Liver (tissue), 9 donors: ENCODE data around the gene KRT17. TPM values are rescaled to one million over a fixed set of nuclear protein-coding genes. Genes with fewer than 3 reads are reported as not detected.
"Not testable (repeated sequence)": the region's sequence is repeated elsewhere in the genome, so short reads cannot be mapped to it uniquely, and the experiment has no call there.

Source experiments
- DNase-seq: peaks from one replicate; pipeline ENCODE4 v3.0.0-alpha.2; 2017; ENCODE audit warnings: low spot score
- H3K27ac ChIP-seq, 2 donors: one replicate each; pipeline ENCODE4 v1.7.0; 2013; ENCODE audit warnings: inconsistent platforms in 2 of 2, low read length in 2 of 2, control low read depth in 1 of 2, low read depth in 1 of 2, mild to moderate bottlenecking in 1 of 2
- H3K27me3 ChIP-seq, 4 donors: one replicate each; pipeline versions ENCODE4 v1.6.1 to v1.7.0; 2013; ENCODE audit warnings: low read length in 3 of 4, inconsistent platforms in 1 of 4, mild to moderate bottlenecking in 1 of 4, moderate library complexity in 1 of 4; ENCODE audit not compliant: control insufficient read depth in 4 of 4, insufficient read depth in 4 of 4
- H3K36me3 ChIP-seq, 4 donors: one replicate each; pipeline versions ENCODE4 v1.6.1 to v1.7.0; 2013; ENCODE audit warnings: low read length in 3 of 4, mild to moderate bottlenecking in 3 of 4, low read depth in 1 of 4, moderate library complexity in 1 of 4; ENCODE audit not compliant: control insufficient read depth in 4 of 4, insufficient read depth in 3 of 4
- H3K4me1 ChIP-seq, 4 donors: one replicate each; pipeline versions ENCODE4 v1.6.1 to v1.7.0; 2013; ENCODE audit warnings: low read length in 3 of 4, mild to moderate bottlenecking in 3 of 4, moderate library complexity in 1 of 4; ENCODE audit not compliant: control insufficient read depth in 4 of 4, insufficient read depth in 4 of 4
- H3K4me3 ChIP-seq, 3 donors: one replicate each; pipeline versions ENCODE4 v1.6.1 to v1.7.0; 2013; ENCODE audit warnings: low read length in 3 of 3, control low read depth in 1 of 3, low read depth in 1 of 3, mild to moderate bottlenecking in 1 of 3
- H3K9ac ChIP-seq, 2 donors: one replicate each; pipeline ENCODE4 v1.7.0; 2013; ENCODE audit warnings: low read length in 2 of 2, mild to moderate bottlenecking in 2 of 2, moderate library complexity in 2 of 2, control low read depth in 1 of 2, low read depth in 1 of 2
- H3K9me3 ChIP-seq, 4 donors: one replicate each; pipeline versions ENCODE4 v1.6.1 to v1.7.0; 2013; ENCODE audit warnings: low read length in 3 of 4; ENCODE audit not compliant: control insufficient read depth in 4 of 4
- JUND ChIP-seq, 2 donors: IDR thresholded peaks; 2 replicates each; pipeline ENCODE4 v1.6.1; 2016; ENCODE audit warnings: antibody characterized with exemption in 2 of 2
- YY1 ChIP-seq: IDR thresholded peaks from 2 replicates; pipeline ENCODE4 v1.6.1; 2016; ENCODE audit warnings: antibody characterized with exemption, mild to moderate bottlenecking
- WGBS: extraction: QIAGEN DNeasy Blood & Tissue Kit; methylation state at CpG from one replicate; pipeline ENCODE4 v1.1.7; 2013; 5-methylcytosine and 5-hydroxymethylcytosine counted together
- polyA plus RNA-seq, 2 donors: library from polyadenylated mRNA; stranded (reverse) in 1 of 2; unstranded in 1 of 2; fragments of 200-250 nt in 1 of 2; fragments of >200 nt in 1 of 2; fragmentation: Nextera tagmentation in 1 of 2; extraction: Ambion mirVana in 1 of 2; gene quantifications; one replicate each; pipeline versions ENCODE4 v1.2.1 to v1.2.3, GENCODE V29; 2013 to 2015
- total RNA-seq, 2 donors: library from RNA; depleted of rRNA; stranded (reverse); fragments of >200 nt; gene quantifications; one replicate each; pipeline ENCODE4 v1.2.3, GENCODE V29; 2014
- donor health status: healthy.
- donor health status: healthy.
- donor health status: healthy.
- donor health status: healthy.
- donor health status: healthy.

KRT17 gene
- total and polyA plus RNA-seq, 4 donors = 0.15 TPM; not detected in 3

DNA sequence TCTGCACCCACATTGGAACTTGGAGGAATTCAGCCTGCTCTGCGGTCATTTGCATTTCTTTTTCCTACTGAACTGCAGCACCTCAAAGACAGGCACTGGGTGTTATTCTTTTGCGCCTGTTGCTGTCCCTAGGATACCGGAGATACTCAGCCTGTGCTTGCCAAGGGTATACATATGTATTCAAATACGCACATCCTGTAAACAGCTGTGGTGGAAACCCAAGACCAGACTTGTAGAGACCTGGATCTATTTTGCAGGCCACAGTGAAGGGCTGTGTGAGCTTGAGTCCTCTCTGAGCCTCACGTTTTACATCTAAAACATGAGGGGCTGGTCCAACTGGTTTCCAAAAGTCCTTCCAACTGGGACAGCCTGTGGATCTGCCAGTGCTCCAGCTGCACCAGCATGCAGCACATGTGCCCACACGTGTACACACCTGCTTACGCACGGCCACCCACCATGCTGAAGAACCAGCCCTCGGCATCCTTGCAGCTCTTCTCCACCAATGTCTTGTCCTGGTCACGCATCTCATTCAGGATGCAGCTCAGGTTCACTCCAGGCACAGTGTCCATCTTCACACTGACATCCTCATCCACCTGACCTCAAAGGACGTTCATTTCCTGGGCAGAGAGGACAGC lies 4.4 kb upstream of the KRT17 start:
- not testable (repeated sequence) for H3K36me3 ChIP-seq, H3K9me3 ChIP-seq, H3K27me3 ChIP-seq, H3K4me3 ChIP-seq, H3K4me1 ChIP-seq, H3K27ac ChIP-seq, H3K9ac ChIP-seq, DNase-seq
- WGBS = 89% methylated on average over 11 of the region's 11 CpGs

DNA sequence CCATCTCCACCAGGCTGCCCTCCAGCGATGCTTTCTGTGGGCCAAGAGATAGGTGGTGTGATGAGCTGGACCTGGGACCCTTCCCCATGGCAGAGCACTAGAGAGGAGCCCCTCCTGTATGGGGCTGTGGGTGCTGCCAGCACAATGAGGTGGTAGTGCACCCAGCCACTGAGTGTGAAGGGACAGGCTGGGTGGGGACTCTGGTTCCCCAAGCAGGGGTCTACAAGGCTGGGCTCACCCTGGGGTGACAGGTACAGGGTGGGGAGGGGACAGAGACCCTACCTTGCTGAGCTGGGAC lies 3.6 kb upstream of the KRT17 start:
- 63% methylated on average over 1 of the region's 1 CpG for WGBS
- H3K36me3 ChIP-seq, H3K27ac ChIP-seq, DNase-seq, H3K9me3 ChIP-seq, H3K9ac ChIP-seq, H3K4me3 ChIP-seq, H3K27me3 ChIP-seq, H3K4me1 ChIP-seq: not testable (repeated sequence)

DNA sequence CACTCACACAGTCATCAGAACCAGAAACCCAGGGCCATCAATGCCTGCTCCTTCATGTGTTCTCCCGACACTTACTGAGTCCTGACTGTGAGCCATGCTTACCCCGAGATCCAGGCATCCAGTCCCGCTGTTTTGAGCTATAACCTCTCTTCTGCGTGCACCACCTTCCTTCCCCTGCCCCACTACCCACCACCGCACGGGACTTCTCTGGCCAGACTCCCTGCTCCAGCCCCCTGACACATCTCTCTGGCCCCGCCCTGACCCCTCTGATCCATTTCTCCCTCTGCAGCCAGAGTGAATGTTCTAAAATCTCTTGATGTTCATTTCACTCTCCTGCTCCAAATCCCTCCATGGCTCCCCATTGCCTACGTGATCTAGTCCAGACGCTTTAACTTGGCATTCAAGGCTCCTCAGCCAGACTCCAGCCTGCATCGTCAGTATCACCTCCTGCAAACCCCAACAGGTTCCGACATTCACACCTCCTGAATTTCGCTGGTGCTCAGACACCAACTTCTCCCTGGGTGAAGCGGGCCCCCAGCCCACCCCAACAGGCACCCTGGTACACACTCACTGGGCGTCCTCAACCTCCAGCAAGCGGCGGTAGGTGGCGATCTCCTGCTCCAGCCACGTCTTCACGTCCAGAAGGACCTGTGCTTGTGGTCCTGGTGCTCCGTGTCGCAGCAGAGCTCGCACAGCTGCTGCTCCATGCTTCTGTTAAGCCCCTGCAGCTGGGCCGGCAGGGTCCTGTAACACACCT lies 3.1 kb upstream of the KRT17 start:
- no peak overlapping the region for H3K4me3 ChIP-seq
- no peaks in the 10 kb centered on the region for H3K36me3 ChIP-seq
- TF ChIP-seq YY1 (no peak), JUND (IDR thresholded peaks at IDR 0.05) (no peak)
- H3K27me3 ChIP-seq = no peaks in the 10 kb centered on the region
- 89% methylated on average over 23 of the region's 23 CpGs for WGBS
- no peak overlapping the region for H3K9ac ChIP-seq
- H3K27ac ChIP-seq = no peak overlapping the region
- H3K4me1 ChIP-seq = no peaks in the 10 kb centered on the region
- no peaks in the 10 kb centered on the region for H3K9me3 ChIP-seq
- DNase-seq = no peak

GRCh38 chr17:41626914-41627295 lies 2.5 kb upstream of the KRT17 start:
- not testable (repeated sequence) for H3K36me3 ChIP-seq, H3K4me1 ChIP-seq, H3K9ac ChIP-seq, H3K27ac ChIP-seq, H3K4me3 ChIP-seq, DNase-seq, H3K27me3 ChIP-seq, H3K9me3 ChIP-seq
- WGBS = 93% methylated on average over 5 of the region's 5 CpGs

DNA sequence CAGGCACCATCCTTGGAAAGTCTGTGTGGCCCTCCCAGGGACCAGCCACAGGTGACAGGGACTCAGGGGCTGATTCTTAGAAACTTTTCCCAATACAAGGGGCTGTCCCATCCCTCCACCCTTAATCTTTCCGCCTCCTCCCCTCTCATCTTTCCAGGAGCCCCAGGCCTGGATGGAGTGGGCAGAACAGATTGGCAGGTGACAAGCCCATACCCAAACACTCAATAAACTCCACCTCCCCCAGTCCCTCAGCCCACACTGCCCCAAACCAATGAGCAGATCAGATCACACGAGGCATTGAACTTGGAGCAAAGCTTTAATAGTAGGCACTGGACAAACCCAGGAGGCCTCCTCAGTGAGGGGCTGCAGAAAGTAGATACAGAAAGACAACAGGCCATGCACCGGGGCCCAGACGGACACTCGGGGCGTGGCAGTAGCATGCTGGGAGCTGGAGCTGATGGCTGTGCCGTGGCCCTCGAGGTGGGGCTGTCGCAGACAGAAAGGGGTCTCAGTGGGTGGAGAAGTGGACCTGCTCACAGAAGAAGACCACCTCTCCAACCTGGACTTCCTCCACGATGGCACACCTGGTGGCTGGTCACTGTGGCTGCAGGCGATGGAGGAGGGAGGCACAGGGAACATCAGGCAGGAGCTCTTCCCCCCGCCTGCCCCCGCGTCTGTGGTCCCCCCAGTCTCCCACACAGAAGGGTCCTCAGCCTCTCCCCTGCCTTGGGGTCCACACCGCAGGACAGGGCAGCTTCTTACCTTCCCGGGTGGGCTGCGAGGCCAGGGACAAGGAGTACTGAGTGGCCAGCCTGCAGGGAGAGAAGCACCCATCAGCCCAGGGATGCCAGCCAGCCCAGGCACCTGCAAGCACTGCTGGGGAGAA lies 1.9 kb upstream of the KRT17 start:
- H3K36me3 ChIP-seq, H3K27me3 ChIP-seq, H3K27ac ChIP-seq, H3K9me3 ChIP-seq, H3K9ac ChIP-seq, H3K4me3 ChIP-seq, DNase-seq, H3K4me1 ChIP-seq: not testable (repeated sequence)
- WGBS = 88% methylated on average over 17 of the region's 17 CpGs
